ENCODE data around the gene SHPK.

Gene SHPK

DNA sequence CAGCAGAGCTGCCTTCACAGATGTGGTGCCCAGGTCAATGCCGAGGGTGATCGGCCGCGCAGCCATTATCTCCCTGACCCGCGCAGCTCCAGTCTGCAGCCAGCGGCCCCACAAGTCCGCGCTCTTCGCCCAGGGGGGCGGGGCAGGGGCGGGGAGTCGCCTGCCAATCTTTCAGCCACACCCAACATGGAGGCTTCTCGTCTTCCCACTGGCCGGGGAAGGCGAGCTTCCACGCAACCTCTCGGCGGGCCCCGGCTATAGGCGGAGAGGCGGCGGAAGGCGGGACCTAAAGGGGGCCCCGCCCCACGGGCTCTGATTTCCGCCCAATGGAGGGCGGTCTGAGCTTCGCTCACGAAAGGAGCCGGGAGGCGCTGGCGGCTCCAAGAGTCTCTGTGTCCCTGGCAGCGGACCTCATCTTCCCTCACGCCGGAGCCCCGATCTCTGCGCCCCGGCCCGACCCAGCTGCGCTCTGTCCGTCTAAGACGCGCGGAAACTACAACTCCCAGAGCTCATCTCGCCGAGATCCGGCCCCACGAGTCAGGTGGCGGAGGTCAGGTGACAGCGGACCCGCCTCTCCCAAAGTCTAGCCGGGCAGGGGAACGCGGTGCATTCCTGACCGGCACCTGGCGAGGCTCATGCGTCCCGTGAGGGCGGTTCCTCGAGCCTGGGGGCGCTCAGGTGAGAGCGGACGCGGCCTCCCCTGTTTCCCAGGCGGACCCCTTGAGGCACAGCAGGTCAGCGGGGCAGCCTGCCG is at the start of gene SHPK, which contains the start of gene CTNS:
Gene SHPK (minus strand): TSS at position 97 of the 754 bp plus-strand sequence. CDS start 31 bp downstream, at position 66.
Gene CTNS (plus strand): TSS at position 607 of the 754 bp plus-strand sequence. CDS start 3,447 bp downstream, outside the sequence.
- no peak for FAIRE-seq

DNA sequence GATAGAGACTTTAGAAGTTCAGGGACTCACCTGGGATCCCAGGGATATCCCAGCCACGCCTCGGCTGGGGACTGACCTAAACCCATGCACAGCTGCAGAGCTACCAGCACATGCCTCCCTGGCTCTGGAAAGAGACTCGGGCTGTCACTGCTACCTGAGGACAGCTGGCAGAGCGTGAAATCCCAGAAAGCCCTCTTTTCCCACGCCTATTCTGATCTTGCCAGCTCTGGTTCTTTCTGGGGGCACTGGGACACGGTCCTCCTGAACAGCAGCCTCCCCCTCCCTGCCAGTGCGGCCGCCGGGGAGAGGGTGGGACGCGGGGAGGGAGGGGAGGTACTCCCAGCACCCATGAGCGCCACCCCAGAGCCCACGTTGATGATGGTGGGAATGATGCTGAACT is 49.1 kb upstream of the SHPK start:
- no peak for FAIRE-seq

DNA sequence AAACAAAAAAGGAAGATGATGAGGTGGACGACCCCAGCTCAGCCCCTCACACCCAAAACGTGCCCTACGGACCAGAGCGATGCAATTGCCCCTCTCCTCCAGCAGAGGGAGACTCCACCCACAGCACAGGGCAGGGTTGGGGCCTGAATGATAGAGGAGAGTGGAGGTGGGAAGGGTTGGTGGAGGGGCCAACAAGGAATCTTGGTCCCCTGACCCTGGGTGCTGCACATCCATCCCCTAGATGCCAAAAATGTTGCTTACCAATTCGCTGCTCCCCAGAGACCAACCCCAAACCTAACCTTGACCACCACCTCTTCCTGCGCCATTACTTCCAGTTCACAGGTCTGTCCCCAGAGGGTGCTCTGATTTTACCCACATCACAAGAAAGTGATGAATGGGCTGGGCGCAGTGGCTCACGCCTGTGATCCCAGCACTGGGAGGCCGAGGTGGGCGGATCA is 47.0 kb upstream of the SHPK start:
- no peak for FAIRE-seq

- FAIRE-seq, result no peak
Measured at GRCh38 chr17:3682033-3682432, 46.0 kb upstream of the SHPK start.

- FAIRE-seq, result no peak
Measured at GRCh38 chr17:3681565-3681964, 45.5 kb upstream of the SHPK start.

GRCh38 chr17:3681057-3681456 is 45.0 kb upstream of the SHPK start:
- no peak for FAIRE-seq

DNA sequence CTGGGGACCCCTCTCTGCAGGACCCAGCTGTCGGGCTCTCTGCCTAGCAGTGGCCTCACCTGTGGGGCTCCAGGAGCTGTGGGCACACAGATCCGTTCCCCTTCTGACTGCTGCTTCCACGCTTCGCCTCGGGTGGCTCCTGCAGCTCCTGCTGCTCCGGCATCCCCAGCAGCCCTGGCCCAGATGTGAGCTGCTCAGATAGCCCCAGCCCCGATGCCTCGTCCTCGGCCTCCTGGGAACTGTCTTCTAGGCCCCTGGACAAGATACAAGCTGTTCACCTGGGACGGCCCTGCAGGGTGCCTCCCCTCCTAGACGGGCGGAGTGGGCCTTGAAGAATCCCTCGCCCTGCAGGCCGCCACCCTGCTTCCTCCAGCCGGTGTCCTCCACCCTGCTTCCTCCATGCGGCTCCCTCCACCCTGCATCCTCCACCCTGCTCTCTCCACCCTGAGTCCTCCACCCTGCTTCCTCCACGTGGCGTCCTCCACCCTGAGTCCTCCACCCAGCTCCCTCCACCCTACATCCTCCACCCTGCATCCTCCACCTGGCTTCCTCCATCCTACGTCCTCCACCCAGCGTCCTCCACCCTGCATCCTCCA is 43.6 kb upstream of the SHPK start:
- FAIRE-seq, result no peak

DNA sequence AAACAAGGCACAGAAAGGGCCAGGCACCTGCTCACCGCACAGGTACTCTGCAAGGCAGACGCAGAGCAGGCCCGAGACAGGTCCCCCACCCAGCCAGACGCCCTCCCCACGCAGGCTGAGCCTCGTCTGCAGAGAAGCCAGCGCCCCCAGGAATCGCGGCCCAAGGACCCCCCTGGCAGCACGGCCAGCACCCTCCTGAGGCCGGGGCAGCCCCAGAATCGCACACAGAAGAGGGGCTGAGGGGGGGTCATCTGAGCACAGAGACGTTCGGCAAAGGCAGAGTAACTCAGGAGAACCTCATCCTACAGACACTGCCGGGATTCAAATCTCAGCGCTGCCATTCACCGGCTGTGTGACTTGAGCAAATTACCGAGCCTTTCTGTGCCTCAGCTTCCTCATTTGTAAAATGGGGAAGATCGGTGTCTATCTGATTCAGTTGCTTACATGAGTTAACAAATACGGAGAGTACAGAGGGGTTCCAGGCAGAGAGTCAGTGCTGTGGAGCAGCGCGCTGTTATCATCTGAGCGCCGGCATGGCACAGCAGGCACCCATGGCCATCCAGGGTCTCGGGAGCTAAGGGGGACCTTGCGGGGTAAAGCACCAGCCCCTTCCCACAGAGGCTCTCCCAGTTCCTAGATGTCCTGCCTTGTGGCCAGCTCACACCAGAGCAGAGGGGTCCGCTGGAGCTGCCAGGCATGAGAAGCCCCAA is 42.9 kb upstream of the SHPK start:
- FAIRE-seq, result no peak

DNA sequence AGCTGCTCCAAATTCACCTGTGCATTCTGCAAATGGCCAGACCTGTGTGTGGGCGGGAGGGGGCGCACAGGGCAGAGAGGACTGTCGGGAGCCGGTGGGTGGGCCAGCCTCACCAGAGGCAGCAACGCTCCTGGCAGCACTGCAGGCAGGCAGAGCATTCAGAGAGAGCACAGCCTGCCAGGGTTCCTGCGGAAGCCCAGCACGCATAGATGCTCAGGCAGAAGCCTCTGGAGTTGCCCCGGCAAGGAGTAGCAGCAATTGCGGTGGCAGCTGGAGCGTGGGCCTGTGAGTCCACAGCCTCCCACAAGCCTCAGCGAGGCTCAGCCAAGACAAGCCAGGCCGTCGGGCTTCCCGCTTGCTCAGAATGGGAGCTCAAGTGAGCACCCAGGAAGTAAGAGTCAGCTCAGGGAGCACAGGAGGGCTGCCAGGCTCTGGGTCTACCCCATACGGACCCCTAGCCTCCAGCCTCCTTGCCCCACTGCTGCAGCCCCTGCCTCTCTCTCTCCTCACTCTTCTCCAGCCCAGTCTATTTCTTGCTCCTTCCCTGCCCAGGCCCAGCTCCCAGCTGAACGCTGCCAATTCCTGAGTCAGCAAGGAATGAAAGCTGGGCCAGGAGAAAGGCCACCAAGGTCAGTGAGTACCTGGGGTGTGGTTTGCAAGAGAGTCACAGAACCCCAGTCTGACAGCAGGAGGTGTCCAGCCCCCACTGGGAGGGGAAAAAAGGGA is 42.2 kb upstream of the SHPK start:
- FAIRE-seq, result no peak

- no peak for FAIRE-seq
Measured at GRCh38 chr17:3675886-3676285, 39.8 kb upstream of the SHPK start.

DNA sequence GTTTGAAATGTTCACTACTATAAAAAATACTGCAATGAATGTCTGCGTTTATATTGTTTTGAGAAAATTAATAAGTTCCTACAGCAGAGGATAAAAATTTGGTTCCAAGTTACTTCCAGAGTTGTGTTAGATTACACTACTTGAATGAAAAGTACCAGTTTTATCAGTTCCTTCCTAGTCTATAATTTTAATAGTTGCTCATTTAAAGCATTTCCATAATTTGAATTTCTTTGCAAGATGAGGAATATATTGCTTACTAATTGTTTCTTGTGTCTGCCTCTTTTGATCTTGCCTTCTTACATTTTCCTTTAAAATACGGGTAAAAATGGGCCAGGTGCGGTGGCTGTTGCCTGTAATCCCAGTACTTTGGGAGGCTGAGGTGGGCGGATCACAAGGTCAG is 36.5 kb upstream of the SHPK start:
- FAIRE-seq, result no peak

GRCh38 chr17:3669548-3669947 is 33.5 kb upstream of the SHPK start:
- no peak for FAIRE-seq

DNA sequence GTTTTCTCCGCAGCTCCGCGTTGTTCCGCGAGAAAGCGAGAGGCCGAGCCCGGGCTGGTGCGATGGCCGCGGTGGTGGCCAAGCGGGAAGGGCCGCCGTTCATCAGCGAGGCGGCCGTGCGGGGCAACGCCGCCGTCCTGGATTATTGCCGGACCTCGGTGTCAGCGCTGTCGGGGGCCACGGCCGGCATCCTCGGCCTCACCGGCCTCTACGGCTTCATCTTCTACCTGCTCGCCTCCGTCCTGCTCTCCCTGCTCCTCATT is 33.0 kb upstream of the SHPK start:
- no peak for FAIRE-seq

DNA sequence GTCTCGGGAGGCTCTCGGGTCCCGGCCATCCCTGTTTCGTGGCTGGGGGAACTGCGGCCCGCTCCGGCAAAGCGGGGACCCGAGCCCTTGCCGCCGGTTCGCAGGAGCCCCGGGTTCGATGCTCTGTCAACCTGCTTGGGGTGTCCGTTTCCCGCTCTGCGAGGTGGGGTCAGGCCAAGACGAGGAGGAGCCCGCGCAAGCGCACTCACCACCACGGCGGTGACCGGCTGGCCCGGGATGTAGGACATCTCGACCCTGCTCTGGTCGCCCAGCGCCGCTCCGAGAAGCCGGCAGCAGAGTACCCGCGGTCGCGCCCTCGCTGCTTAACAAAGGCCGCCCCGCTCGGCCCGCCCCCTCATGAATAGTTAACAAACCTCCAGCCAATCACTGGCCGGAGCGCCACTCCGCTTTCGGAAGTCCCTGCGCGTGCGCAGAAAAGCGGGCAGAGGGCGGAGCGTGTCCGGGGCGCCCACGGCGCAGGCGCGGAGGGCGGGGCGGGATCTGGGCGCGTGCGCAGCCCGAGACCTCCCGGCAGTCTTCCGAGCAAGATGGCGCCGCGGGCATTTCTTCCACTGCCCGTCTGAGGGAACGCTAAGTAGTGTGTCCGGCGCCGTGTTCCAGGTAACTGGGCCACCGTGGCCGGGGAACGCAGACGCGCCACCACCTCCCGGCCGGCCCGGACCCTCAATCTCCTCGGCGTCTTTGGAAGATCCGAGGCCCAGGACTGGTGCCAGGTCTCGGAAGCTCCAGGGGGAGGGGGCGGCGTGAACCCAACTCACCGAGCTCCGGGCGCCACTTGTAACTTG is 32.4 kb upstream of the SHPK start, which contains the start of the genes EMC6 and TAX1BP3:
Gene EMC6 (plus strand): TSS at position 534 of the 806 bp plus-strand sequence. CDS start 335 bp downstream, outside the sequence.
Gene TAX1BP3 (minus strand): TSS at position 300 of the 806 bp plus-strand sequence. CDS start 52 bp downstream, at position 248.
- no peak for FAIRE-seq

- FAIRE-seq, result no peak
Measured at GRCh38 chr17:3667366-3668278, 31.6 kb upstream of the SHPK start.

- no peak for FAIRE-seq
Measured at GRCh38 chr17:3666516-3666915, 30.5 kb upstream of the SHPK start.

GRCh38 chr17:3665834-3666233 is 29.8 kb upstream of the SHPK start:
- FAIRE-seq, result no peak

DNA sequence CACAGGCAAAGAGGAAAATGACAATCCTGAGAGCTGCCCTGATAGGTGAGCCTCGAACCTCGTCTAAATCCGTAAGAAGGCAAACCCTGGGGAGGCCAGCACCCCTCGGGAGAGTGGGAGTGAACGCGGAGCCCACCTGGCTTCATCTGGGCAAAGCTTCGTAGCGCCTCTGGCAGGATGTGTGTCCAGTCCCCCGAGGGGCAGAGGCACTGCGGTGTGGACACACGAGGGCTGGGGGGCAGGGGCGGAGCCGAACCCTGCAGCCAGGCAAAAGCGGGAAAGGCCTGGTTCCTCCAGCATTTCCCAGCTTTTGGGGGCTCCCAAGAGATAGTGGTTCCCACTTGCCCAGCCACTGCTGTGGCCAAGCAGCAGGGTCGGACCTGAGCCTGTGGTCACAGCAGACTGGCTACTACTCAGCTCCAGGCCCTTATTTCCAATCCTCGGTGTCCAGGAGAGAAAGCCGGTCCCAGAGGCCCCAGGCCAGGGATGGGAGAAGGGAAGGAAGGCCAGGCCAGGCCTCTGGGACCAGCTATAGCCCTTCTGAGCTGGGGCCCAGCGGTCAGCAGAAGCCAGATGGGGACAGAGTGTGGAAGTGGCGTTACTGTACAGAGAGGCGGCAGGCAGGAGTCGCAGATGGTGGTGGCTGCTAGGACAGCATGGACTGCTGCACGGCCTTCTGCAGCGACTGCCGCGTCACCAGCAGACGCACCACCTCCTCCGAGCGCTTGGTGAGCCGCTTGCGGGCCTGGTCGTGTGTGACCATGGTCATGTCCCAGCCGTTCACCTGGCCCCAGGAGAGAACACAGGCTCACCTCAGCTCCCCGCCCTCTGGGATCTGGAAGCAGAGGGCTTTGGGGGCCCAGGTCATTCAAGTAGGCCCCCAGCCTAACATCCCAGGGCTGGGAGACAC is 27.3 kb upstream of the SHPK start:
- no peak for FAIRE-seq

- no peak for FAIRE-seq
Measured at GRCh38 chr17:3660311-3660891, 24.4 kb upstream of the SHPK start.
